Stimulated activated CD4-positive, alpha-beta T cell treated with anti-CD3 and anti-CD28 coated beads, TNF-alpha, amount 100 ng/mL, for 1 hour (primary cell): ENCODE results near the gene BMAL2.

Experiments used
- DNase-seq, 3 donors: peaks; one replicate each; pipeline ENCODE4 v3.0.0-alpha.2; 2020; ENCODE audit warnings: low read depth in 3 of 3, low spot score in 1 of 3

BMAL2 gene, protein sequence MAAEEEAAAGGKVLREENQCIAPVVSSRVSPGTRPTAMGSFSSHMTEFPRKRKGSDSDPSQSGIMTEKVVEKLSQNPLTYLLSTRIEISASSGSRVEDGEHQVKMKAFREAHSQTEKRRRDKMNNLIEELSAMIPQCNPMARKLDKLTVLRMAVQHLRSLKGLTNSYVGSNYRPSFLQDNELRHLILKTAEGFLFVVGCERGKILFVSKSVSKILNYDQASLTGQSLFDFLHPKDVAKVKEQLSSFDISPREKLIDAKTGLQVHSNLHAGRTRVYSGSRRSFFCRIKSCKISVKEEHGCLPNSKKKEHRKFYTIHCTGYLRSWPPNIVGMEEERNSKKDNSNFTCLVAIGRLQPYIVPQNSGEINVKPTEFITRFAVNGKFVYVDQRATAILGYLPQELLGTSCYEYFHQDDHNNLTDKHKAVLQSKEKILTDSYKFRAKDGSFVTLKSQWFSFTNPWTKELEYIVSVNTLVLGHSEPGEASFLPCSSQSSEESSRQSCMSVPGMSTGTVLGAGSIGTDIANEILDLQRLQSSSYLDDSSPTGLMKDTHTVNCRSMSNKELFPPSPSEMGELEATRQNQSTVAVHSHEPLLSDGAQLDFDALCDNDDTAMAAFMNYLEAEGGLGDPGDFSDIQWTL

DNA sequence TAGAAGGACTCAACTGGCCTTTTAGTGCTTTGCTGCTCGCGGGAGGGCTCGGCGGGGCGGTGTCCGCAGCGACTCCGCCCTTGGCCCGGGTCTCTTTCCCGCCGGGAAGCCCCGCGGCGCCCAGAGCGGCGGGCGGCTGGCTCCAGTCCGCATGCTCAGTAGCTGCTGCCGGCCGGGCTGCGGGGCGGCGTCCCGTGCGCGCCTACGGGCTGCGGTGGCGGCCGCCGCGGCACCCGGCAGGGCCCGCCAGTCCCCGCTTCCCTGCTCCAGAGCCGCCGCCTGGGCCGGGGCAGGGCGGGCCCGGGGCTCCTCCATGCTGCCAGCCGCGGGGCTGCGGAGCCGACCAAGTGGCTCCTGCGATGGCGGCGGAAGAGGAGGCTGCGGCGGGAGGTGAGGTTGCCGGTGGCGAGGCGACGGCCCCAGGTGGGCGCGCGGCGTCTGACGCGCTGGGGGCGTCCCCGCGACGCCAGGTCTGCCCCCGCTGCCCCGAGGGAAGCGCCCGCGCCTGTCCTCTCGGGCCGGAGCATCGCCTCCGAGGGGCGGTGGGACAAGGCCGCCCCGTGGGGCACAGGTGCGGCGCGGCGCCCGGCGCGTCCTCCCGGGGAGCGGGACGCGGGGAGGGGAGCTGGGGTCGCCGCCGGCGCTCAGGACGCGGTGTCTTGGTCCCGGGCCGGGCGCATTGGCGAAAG lies at the start of gene BMAL2:
Gene BMAL2, plus strand, starts transcription at position 123 of the 689 bp plus-strand sequence. Its CDS starts 237 bp downstream, at position 360.
- DNase-seq = peak in 1 of 3 donors; percentile 21

DNA sequence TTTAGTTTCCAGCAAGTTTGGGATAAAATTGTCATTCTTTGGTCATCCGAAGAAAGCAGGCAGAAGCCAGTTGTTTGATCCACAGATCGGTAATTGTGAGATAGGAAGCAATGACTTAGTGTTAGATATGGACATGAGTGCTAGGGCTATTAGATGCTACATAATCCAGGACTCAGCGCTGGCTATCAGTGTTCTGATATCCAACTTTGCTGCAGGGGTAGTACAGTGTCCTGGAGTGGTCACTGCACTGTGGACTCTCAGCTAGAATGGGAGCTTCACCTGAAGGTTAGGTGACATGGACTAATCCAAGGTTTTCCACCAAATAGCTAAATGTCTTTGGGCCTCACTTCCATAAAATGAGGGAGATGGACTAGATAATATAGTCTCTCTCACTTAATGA lies 48.6 kb upstream of the BMAL2 start:
- DNase-seq = no peak

DNA sequence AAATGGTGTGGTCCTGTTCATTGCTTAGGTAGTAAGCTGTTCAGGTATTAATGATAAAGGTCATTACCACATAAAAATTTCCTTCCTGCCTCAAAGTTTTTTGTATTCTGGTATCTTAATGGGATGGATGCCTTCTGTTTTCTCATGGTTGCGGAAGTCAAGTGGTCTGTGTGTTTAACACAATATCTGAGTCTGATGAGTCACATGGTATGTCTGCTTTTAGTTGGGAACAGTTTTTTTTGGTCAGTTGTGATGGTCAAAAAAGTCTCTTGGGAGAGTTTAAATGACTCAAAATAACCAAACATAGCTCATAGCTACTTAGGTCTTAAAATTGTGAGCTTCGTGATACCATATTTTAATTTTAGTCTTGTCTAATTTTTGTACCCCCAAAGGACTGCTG lies 47.9 kb upstream of the BMAL2 start:
- no peak for DNase-seq

DNA sequence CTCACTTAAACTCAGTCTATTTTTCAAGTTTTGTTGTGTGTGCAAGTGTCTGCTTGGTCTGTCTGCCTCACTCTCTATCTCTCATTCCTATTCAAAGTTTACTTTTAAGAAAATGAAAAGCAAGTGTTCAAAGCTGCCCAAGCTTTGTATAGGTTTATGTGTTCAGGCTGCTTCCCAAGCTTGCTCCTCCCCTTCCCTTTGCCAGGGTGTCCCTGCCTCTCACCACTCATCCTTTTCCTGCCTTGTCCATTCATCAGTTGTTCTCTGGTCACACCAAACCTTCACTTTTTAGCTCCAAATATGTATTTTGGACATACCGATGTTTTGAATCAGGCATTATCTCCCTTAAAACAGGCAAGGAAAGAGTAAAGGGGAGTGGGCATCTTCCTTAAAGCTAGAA lies 47.2 kb upstream of the BMAL2 start:
- no peak for DNase-seq

DNA sequence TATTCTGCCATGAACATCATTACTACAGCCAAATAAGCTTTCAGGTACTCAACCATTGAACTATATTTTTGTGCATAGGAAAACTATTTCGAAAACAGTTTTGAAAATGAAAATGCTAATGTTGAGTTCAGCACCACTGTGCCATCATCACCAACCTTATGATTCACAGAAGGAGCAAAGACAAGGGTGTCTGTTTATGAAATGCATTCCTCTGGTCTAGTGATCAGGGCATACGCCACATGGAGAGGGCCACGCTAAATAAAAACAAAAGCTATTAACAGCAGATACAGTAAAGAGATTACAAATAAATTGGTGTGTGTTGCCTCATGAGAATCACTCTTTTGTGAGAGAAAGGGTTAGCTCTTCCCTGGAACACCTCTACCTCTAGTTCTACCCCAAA lies 43.2 kb upstream of the BMAL2 start:
- no peak for DNase-seq

DNA sequence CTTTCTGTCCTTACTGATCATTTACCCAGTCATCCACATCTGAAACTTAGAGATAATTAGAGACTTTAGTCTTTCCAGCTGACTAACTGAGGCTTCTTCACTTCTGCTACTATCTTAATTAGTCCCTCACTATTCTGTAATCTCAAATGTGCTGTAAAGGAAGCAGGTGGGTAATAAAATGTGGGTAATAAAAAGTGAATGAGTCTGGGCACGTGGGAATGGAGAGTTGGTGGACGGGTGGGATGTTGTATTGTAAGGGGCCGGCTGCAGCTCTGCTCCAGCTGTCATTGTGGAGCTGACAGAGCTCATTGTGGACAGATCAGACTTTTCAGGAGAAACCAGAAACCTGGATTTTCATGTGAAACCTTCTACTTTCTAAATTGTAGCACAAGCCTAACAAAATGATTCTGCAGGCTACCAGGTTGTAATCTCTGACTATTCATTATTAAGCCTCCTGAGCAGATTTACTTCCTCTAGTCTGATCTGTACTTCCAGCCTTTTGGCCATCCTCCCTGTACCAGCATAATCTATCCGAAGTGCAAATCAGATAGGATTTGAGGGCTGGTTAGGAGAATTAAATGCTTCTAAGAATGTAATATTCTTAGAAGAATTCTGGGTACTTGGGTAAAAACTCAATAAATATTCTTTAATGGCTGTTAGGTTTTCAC lies 42.0 kb upstream of the BMAL2 start:
- DNase-seq = no peak

DNA sequence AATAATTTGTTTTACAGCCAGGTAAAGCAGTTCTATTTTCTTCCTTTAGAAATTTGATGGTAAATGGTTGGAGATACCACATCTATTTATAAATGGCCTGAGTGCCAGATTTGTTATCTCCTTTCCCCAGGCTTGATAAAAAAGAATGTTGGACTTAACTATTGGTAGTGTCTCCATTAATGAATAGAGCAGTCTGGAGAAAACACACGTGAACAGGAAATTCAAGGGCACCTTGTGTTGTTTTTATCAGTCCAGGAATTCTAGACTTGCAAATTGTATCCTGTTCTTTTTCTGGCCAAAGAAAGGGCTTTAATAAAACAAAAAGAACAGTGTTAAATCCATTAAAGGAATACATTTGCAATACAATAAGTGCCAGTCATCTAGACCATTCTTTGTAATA lies 40.8 kb upstream of the BMAL2 start:
- DNase-seq = no peak

DNA sequence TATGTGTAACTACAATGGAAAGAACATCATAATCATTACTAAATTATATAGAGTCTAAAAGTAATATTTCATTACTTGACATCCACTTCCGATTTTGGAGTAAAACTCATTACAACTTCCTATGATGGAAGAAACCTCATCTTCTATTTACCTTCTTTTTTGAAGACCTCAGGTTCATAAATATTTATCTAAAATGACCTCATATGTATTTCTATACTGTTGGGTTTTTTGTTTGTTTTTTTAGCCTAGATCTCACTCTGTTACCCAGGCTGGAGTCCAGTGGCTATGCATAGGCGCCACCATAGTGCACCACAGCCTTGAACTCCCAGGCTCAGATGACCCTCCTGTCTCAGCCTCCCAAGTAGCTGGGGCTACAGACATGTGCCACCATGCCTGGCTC lies 39.9 kb upstream of the BMAL2 start:
- DNase-seq = no peak

DNA sequence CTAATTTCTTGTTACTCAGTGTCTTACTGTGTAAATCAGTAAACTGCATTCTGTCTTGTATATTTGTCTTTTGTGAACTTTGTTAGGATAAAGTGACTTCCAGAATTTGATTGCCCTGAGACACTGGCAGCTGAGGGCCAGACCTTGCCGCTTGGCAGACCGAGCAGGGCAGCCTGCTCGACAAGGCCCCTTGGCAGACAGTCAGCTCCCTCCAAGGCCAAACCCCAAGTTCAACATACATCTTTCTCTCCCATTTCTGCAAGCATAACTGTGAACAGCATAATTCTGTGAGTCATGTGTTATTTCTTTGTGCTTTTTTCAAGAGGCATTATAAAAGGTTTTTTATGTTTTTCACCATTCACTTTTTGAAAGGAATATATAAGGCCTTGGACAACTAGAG lies 39.2 kb upstream of the BMAL2 start:
- no peak for DNase-seq

DNA sequence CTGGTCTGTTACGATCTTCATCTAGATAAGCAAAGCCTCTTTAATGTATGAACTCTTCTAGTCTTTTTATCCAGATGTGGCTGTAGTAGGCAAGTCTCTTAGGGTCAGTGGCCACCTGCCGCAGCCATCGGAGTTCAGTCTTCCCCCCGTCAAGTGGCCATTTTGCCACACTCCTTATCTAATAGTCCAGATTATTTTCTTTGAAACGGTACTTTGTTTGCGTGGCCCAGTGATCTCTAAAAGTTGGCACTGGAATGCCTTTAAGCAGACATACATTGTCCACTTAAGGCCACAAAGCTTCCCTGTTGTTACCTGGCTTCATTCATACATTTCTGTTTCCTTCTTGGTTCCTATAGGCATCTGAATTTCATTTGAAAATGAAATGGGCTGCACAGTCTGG lies 36.0 kb upstream of the BMAL2 start:
- DNase-seq = no peak

DNA sequence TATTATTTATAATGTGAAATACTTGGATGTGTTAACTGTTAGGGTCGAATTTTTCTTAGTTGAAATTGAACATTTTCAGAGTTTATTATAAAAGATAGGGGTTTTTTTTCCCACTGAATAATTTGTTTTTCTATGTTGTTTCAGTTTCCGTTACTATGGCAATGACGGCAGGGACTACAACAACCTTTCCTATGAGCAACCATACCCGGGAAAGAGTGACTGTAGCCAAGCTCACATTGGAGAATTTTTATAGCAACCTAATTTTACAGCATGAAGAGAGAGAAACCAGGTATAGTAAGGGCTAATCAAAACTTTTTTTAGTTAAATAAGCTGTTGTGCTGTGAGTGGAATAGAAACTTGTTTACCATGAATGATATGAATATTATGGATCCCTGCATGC lies 35.1 kb upstream of the BMAL2 start:
- no peak for DNase-seq

DNA sequence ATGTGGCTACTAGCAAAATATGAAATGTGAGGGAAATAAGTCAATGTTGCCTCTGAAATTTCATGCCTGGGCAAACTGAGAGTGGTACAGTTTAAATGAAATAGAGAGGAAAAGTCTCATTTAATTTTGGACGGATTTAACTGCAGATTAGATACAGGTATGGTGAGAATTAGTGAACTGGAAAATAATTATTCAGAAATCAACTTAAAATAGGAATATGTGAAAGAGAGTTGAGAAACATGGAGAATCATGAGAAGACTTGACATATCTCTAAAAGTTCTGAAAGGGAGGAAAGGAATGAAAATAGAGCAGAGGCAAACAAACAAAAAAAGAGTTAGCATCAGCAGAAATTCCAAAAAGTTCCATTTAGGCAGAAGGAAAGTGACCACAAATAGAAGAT lies 33.5 kb upstream of the BMAL2 start:
- no peak for DNase-seq

DNA sequence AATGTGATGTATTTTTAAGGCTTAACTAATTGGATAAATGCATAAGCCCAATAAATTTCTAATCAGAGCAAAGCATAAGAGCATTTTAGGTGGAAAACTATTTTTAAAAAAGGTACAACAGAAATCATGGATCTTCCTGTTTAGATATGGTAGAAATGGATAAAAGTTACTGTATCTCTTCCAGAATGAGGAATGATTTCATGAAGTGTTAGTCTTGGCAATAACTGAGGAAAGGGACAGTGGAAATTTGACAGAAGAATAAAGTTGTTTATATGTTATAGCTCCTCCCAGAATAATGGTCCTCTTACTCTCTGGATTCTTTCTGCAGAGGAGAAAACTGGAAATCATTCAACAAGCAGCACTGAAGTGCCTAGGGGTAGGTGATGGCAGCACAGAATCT lies 32.4 kb upstream of the BMAL2 start:
- no peak for DNase-seq

DNA sequence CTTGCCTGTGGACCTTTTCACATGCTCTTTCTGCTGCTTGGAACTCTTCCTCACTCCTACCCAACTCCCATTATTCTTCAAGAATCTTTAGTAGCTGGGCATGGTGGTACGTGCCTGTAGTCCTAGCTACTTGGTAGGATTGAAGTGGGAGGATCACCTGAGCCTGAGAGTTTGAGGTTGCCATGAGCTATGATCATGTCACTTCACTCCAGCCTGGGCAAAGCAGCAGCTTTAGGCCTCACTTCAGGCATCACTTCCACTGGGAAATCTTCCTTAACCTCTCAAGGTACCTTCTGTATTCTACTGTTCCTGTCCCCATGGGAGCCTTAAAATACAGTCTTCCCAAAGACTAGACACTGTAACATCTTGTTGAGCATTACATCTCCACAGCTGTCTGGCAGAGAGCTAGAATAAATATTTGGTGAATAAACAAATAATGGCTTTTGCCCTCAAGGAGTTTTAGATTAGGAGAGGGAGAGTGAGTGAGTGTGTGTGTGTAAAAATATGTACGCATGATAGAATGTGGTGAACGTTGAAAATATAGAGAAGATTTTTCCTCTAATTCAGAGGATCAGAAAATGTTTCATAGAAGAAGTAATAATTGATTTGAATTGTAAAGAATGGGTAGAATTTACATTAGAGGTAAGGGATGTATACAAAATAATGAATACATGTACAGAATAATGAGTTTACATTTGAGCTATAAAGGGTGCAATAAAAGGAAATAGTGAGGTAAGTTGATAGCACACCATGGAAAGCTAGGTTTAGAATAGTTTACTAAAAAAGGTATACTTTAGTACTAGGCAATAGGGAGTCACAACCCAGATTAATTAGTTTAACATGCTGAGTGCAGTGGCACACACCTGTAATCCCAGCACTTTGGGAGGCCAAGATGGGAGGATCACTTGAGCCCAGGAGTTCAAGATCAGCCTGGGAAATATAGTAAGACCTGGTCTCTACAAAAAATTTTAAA lies 29.2 kb upstream of the BMAL2 start:
- DNase-seq = no peak

DNA sequence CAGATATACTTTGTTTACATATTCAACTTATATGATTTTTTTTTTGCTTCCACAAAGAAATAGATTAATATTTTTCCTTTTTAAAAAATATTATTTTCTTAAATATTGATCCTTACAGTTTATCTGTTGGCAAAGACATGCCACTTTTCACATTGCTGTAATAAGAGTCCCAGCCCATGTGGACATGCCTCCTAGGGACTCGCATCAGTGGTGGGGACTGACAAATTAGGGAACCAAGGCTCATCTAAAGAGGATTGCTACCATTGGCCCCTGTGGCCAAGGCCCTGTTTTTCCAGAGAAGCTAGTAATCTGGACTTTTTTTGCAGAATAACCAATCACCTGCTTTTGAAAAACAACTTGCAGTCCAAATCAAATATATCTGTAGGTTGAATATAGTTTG lies 27.8 kb upstream of the BMAL2 start:
- DNase-seq = no peak

DNA sequence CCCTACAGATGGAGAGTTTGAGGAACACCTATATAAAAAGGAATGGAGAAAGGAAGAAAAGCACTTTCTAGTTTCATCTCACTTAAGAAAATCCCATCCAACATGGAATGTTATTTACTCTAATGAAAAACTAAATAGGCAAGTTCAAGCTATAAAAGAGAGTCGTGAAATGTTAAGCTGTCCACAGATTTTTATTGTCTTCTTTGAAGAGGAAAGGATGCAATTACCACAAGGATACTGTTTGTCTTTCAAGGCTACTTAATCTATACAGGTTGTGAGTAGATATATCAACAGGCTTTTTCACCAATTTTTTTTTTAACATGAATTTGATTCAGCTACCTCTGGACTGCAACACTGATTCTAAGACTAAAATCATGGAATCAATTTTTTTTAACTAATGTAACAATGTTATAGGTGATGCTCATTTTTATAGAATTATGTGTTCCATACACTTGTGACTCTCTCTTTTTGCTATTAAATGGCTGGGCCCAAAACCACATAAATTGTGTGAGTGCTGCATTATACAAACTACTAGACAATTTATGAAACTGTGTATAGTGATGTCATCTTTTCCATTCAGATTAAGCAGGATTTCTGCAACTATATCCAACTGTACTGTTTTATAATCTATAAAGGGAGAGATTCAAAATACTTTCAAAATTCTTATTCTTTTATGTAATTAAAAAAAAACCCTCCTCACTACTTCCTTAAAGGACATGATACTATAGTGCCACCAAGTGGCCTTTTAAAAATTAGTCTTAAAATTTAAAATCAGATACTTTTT lies 26.8 kb upstream of the BMAL2 start:
- no peak for DNase-seq

DNA sequence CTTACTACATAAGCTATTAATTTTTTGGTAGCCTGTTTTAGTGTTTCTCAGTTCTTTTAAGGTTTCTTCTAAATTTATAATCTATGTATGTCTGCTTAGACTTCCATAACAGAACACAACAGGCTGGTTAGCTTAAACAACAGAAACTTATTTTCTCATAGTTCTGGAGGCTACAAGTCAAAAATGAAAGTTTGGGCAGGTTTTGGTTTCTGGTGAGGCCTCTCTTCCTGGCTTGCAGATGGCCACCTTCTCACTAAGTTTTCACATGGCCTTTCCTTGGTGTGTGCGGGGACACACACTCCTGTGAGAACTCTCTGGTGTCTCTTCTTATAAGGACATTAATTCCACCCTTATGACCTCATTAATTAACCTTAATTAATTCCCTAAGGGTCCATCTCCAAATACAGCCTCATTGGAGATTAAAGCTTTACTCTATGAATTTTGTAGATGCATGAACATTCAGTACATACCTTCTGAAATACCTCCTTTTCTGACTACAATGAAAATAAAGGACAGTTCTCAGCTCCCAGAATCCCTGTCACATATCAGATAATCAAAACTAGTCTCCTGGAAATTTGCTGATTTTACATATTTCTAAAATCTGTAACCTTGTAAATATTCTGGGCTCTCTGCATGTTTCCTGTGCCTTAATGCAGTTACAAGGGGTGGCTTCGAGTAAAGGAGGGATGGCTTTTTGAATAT lies 23.2 kb upstream of the BMAL2 start:
- DNase-seq = no peak

DNA sequence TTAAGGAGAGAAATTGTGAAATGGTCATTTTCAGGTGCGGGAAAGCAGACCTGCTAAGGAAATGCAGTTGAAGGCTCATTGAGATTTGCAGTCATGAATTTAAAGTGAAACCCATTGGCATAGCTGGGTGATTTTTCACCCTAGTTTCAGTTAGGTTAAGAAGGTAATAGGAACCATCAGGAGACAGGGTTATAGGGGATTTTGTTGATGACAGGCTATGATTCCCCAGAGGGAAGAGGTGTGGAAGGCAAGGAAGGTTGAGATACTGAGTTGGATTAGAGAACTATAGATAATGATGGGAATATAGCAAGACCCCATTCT lies 22.7 kb upstream of the BMAL2 start:
- no peak for DNase-seq

DNA sequence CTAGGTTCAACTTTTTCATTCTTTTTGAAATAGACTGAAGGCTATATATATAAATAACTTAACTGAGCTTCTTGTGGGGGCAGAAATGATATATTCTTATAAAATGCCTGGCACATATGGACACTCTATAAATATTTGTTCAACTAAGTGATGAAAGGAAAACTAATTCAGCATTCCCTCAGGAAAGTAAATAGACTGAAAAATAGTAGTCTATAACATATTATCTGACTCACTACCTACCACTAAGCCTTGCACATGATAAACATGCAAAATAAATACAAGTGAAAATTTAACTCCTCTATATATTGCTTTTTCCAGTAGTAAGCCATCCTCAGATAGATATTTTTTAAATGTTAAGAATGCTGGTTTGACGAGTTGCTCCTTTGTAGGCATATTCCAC lies 15.7 kb upstream of the BMAL2 start:
- DNase-seq = no peak
